Transverse colon (tissue), 4 donors: ENCODE measurements around the gene LRCOL1.

Source experiments
- CTCF ChIP-seq, 5 experiments: fragments of 200-600 bp in 3 of 5; fragments of 450-650 bp in 2 of 5; sonication (generic) in 3 of 5; IDR thresholded peaks; 1 replicate in 2 of 5; 2 replicates in 3 of 5; pipeline ENCODE4 v1.5.1; 2016 to 2017; ENCODE audit warnings: antibody characterized with exemption in 5 of 5, inconsistent platforms in 3 of 5, mild to moderate bottlenecking in 2 of 5, moderate library complexity in 1 of 5
- EP300 ChIP-seq: sonication (generic); formaldehyde crosslinking; IDR thresholded peaks from one replicate; pipeline ENCODE4 v1.6.1; 2017; ENCODE audit warnings: antibody characterized with exemption, low read depth
- POLR2A ChIP-seq: fragments of 450-650 bp; IDR thresholded peaks from one replicate; pipeline ENCODE4 v1.6.1; 2016; ENCODE audit warnings: antibody characterized with exemption, mild to moderate bottlenecking, moderate library complexity
- POLR2AphosphoS5 ChIP-seq, 3 donors: sonication (generic); formaldehyde crosslinking; IDR thresholded peaks; one replicate each; pipeline ENCODE4 v1.6.1; 2016; ENCODE audit warnings: antibody characterized with exemption in 3 of 3

- TF ChIP-seq CTCF (IDR thresholded peaks at IDR 0.05): peak; percentile 48 to 62 (median 56)
- no peak for TF ChIP-seq POLR2A
- no peak for TF ChIP-seq POLR2AphosphoS5 (IDR thresholded peaks at IDR 0.05)
- TF ChIP-seq EP300: no peak
These were observed 10.0 kb downstream of the LRCOL1 start for GRCh38 chr12:132600048-132601032.
